Retinal pigment epithelial cell (primary cell): ENCODE results near the gene CLIC4.

Experiments
- DNase-seq: peaks from one replicate; pipeline ENCODE4 v3.0.0-alpha.2; 2010; ENCODE audit warnings: low read depth
- H3K4me3 ChIP-seq: 2 replicates; pipeline ENCODE4 v1.5.1; 2011; ENCODE audit warnings: mild to moderate bottlenecking, low read length, control low read depth, moderate library complexity
- TF ChIP-seq, protein P1 (sequence below): conservative IDR thresholded peaks from 2 replicates; pipeline ENCODE4 v1.5.1; 2011; ENCODE audit warnings: low read depth, low read length, control low read depth, inconsistent platforms

CLIC4 gene

GRCh38 chr1:24764848-24765247 is 19.6 kb downstream of the CLIC4 start:
- no peak overlapping the region for H3K4me3 ChIP-seq
- TF ChIP-seq, protein P1, sequence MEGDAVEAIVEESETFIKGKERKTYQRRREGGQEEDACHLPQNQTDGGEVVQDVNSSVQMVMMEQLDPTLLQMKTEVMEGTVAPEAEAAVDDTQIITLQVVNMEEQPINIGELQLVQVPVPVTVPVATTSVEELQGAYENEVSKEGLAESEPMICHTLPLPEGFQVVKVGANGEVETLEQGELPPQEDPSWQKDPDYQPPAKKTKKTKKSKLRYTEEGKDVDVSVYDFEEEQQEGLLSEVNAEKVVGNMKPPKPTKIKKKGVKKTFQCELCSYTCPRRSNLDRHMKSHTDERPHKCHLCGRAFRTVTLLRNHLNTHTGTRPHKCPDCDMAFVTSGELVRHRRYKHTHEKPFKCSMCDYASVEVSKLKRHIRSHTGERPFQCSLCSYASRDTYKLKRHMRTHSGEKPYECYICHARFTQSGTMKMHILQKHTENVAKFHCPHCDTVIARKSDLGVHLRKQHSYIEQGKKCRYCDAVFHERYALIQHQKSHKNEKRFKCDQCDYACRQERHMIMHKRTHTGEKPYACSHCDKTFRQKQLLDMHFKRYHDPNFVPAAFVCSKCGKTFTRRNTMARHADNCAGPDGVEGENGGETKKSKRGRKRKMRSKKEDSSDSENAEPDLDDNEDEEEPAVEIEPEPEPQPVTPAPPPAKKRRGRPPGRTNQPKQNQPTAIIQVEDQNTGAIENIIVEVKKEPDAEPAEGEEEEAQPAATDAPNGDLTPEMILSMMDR, result no peak
- DNase-seq, result no peak

DNA sequence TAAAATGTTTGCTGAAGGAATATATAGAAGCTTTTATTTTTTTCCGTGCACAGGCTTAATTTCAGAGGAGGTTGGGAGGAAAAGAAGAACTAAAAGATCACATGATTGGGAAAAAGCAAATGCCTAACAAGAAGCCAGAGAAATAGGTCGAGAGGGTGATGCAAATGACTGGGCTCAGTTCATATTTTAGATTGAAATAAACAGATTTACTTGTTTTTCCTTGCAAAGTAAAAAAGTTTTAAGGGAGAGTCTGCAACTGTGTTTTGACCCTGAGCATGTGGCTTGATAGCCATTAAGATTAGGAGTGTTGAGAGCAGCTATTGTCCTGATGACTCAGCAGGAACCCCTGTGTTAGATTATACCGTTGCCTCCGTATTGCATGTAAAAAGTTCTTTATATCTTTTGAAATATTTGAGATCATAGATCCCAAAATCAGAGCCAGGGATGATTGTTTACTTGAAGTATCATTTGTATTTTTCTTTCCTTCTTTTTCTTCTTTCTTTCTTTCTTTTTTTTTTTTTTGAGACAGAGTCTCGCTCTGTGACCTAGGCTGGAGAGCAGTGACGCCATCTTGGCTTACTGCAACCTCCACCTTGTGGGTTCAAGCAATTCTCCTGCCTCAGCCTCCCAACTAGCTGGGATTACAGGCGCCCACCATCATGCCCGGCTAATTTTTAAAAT is 20.2 kb downstream of the CLIC4 start:
- DNase-seq, result no peak
- no peak overlapping the region for H3K4me3 ChIP-seq
- TF ChIP-seq, protein P1, result no peak

DNA sequence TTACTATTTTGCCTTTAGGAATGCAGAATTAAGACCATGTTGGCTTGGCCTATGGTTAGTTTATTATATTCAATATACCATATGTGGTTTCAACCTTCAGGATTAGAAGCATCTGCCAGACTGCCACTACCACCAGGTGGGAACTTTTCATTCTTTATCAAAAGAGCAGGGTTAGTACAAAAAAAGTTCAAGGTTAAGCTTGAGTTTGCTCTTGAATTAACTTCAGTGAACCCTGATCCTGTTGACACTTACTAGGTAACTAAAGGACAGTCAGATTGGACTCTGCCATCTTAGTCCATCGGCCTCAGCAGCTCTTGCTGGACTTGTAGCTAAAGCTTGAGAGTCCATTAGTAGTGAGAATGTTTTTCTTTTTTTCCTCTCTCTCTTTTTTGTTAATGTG is 22.1 kb downstream of the CLIC4 start:
- DNase-seq, result no peak
- H3K4me3 ChIP-seq, result no peak overlapping the region
- TF ChIP-seq, protein P1, result no peak

DNA sequence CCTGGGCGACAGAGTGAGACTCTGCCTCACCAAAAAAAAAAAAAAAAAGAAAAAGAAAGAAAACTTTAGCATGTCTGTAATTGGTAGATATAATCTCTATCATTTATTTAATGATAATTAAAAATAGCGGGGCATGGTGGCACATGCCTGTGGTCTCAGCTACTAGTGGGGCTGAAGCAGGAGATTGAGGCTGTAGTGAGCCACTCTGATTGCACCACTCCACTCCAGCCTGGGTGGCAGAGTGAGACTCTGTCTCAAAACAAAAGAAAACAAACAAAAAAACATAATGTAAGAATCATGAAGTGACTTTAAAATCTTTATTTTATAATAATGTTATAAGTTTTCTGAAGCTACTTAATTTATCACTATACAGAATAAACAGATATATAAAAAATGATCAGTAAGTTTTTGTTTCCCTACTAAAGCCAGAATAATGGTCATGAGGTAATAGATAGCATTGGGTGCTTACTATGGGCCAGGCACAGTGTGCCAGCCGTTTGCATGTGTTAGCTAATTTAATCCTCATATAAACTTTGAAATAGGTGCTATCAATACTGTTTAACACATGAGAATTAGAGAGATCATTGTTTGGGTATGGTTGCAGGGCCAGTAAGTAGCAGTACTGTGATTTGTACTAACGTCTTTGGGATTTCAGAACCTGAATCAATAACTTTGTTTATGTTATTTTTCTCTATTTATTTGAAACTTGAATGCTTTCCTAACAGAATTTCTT is 23.8 kb downstream of the CLIC4 start:
- no peak overlapping the region for H3K4me3 ChIP-seq

GRCh38 chr1:24769656-24770651 is 24.7 kb downstream of the CLIC4 start:
- DNase-seq, result peak; percentile 92
- TF ChIP-seq, protein P1, result no peak
- no peak overlapping the region for H3K4me3 ChIP-seq

More for the DNA sequence above, 23.8 kb downstream of the CLIC4 start:
- TF ChIP-seq, protein P1, result no peak
- no peak for DNase-seq

- no peak for DNase-seq
- TF ChIP-seq, protein P1, result no peak
- no peak overlapping the region for H3K4me3 ChIP-seq
Observed at GRCh38 chr1:24770881-24771280, 25.6 kb downstream of the CLIC4 start.
